Neural cell (in vitro differentiated cells): ENCODE measurements around the gene RELCH. TPM values are rescaled to one million over a fixed set of nuclear protein-coding genes. Genes with fewer than 3 reads are reported as not detected.

Experiments
- H2AFZ ChIP-seq: fragments of 200-600, 300-800 bp; sonication (generic), shearing (Covaris generic); 2 replicates; pipeline ENCODE4 v1.6.0; 2014; ENCODE audit warnings: low read depth, mild to moderate bottlenecking, antibody characterized with exemption, low read length, moderate library complexity
- H3F3A ChIP-seq: fragments of 200-600 bp; shearing (Covaris generic); 2 replicates; pipeline ENCODE4 v1.6.1; 2016; ENCODE audit warnings: mild to moderate bottlenecking, moderate library complexity, mixed read lengths, antibody characterized with exemption, low read length; ENCODE audit not compliant: insufficient read depth, poor library complexity, severe bottlenecking
- H3K27ac ChIP-seq: fragments of 200-600, 300-800 bp; sonication (generic), shearing (Covaris generic); 2 replicates; pipeline ENCODE4 v1.5.1; 2014; ENCODE audit warnings: mild to moderate bottlenecking, low read length, moderate library complexity
- H3K27me3 ChIP-seq: fragments of 300-800, 200-600 bp; sonication (generic), shearing (Covaris generic); 2 replicates; pipeline ENCODE4 v1.6.0; 2014; ENCODE audit warnings: mild to moderate bottlenecking, low read depth, low read length, moderate library complexity; ENCODE audit not compliant: insufficient read depth
- H3K36me3 ChIP-seq: fragments of 300-800, 200-600 bp; sonication (generic), shearing (Covaris generic); 2 replicates; pipeline ENCODE4 v1.5.1; 2014; ENCODE audit warnings: mild to moderate bottlenecking, antibody characterized with exemption, low read length, moderate library complexity; ENCODE audit not compliant: insufficient read depth
- H3K4me2 ChIP-seq: fragments of 300-800, 200-600 bp; sonication (generic), shearing (Covaris generic); 2 replicates; pipeline ENCODE4 v1.6.0; 2014; ENCODE audit warnings: mild to moderate bottlenecking, low read length
- H3K4me3 ChIP-seq: fragments of 300-800, 200-600 bp; sonication (generic), shearing (Covaris generic); 2 replicates; pipeline ENCODE4 v1.5.1; 2014; ENCODE audit warnings: mild to moderate bottlenecking, low read length, moderate library complexity
- H3K79me2 ChIP-seq: fragments of 200-600 bp; shearing (Covaris generic); replicated peaks from 2 replicates; pipeline ENCODE4 v1.6.0; 2014; ENCODE audit warnings: mild to moderate bottlenecking, low read length, moderate library complexity; ENCODE audit not compliant: insufficient read depth
- H3K9ac ChIP-seq: fragments of 300-800, 200-600 bp; sonication (generic), shearing (Covaris generic); 2 replicates; pipeline ENCODE4 v1.6.1; 2016; ENCODE audit warnings: mild to moderate bottlenecking, low read length, mixed read lengths
- H3K9me2 ChIP-seq: fragments of 200-600 bp; shearing (Covaris generic); 2 replicates; pipeline ENCODE4 v1.6.1; 2016; ENCODE audit warnings: mild to moderate bottlenecking, low read length, mixed read lengths; ENCODE audit not compliant: insufficient read depth
- H3K9me3 ChIP-seq: fragments of 200-600, 300-800 bp; sonication (generic), shearing (Covaris generic); 2 replicates; pipeline ENCODE4 v1.6.1; 2016; ENCODE audit warnings: mild to moderate bottlenecking, mixed run types, low read length, moderate library complexity, mixed read lengths
- H4K20me1 ChIP-seq: fragments of 200-600 bp; shearing (Covaris generic); 2 replicates; pipeline ENCODE4 v1.6.1; 2016; ENCODE audit warnings: mild to moderate bottlenecking, mixed run types; ENCODE audit not compliant: insufficient read depth
- CTCF ChIP-seq: fragments of 450-650 bp; IDR thresholded peaks from 2 replicates; pipeline ENCODE4 v1.5.1; 2014; ENCODE audit warnings: antibody characterized with exemption, mild to moderate bottlenecking, moderate library complexity; ENCODE audit not compliant: poor library complexity, severe bottlenecking
- EP300 ChIP-seq: fragments of 450-650 bp; conservative IDR thresholded peaks from 2 replicates; pipeline ENCODE4 v1.6.1; 2014; ENCODE audit warnings: antibody characterized with exemption, mild to moderate bottlenecking, moderate library complexity; ENCODE audit not compliant: poor library complexity, severe bottlenecking
- EZH2 ChIP-seq: fragments of 200-600, 300-800 bp; shearing (Covaris generic), sonication (generic); IDR thresholded peaks from 2 replicates; pipeline ENCODE4 v1.6.1; 2014; ENCODE audit warnings: antibody characterized with exemption, low read length, borderline replicate concordance, mild to moderate bottlenecking; ENCODE audit not compliant: insufficient read depth, poor library complexity, severe bottlenecking
- MXI1 ChIP-seq: fragments of 450-650 bp; conservative IDR thresholded peaks from 2 replicates; pipeline ENCODE4 v1.6.1; 2014; ENCODE audit warnings: antibody characterized with exemption, mild to moderate bottlenecking; ENCODE audit not compliant: poor library complexity, severe bottlenecking
- POLR2AphosphoS5 ChIP-seq: IDR thresholded peaks from 2 replicates; pipeline ENCODE4 v1.6.1; 2012
- RAD21 ChIP-seq: fragments of 450-650 bp; conservative IDR thresholded peaks from 2 replicates; pipeline ENCODE4 v1.6.1; 2014; ENCODE audit warnings: antibody characterized with exemption, mild to moderate bottlenecking, moderate library complexity
- REST ChIP-seq: IDR thresholded peaks from 2 replicates; pipeline ENCODE4 v1.6.1; 2012; ENCODE audit warnings: borderline replicate concordance
- SMC3 ChIP-seq: fragments of 450-650 bp; conservative IDR thresholded peaks from 2 replicates; pipeline ENCODE4 v1.6.1; 2014; ENCODE audit warnings: antibody characterized with exemption, mild to moderate bottlenecking, moderate library complexity; ENCODE audit not compliant: poor library complexity
- TAF1 ChIP-seq: IDR thresholded peaks from 2 replicates; pipeline ENCODE4 v1.6.1; 2012; ENCODE audit warnings: low read depth
- polyA plus RNA-seq: library from polyadenylated mRNA; depleted of rRNA; stranded (reverse); fragments of >200 nt; gene quantifications from 2 replicates; pipeline ENCODE4 v1.2.3, GENCODE V29; 2014

RELCH gene
- polyA plus RNA-seq, 1 donor from 2014 or later: 80.2 TPM

- no peak overlapping the region for H3K4me2 ChIP-seq
- H2AFZ ChIP-seq: no peak overlapping the region
- H3K4me3 ChIP-seq: no peak overlapping the region
- no peaks in the 10 kb centered on the region for H3F3A ChIP-seq
- no peaks in the 10 kb centered on the region for H4K20me1 ChIP-seq
- no peaks in the 10 kb centered on the region for H3K27me3 ChIP-seq
- H3K9ac ChIP-seq: no peak overlapping the region
- no peak overlapping the region for H3K27ac ChIP-seq
- no peaks in the 10 kb centered on the region for H3K9me2 ChIP-seq
- H3K79me2 ChIP-seq: no peaks in the 10 kb centered on the region
- H3K9me3 ChIP-seq: no peaks in the 10 kb centered on the region
- TF ChIP-seq RAD21 (no peak), EZH2 (no peak), MXI1 (no peak), POLR2AphosphoS5 (no peak), REST (no peak), CTCF (no peak), SMC3 (no peak), EP300 (no peak), TAF1 (no peak)
- H3K36me3 ChIP-seq: no peaks in the 10 kb centered on the region
These were observed 161.4 kb downstream of the RELCH start for GRCh38 chr18:62348474-62348873.

GRCh38 chr18:62353170-62353569 lies 166.1 kb downstream of the RELCH start:
- Histone ChIP-seq H3K9me3 (no peaks in the 10 kb centered on the region), H3K4me2 (no peak overlapping the region), H2AFZ (no peak overlapping the region), H3F3A (no peaks in the 10 kb centered on the region), H4K20me1 (no peaks in the 10 kb centered on the region), H3K4me3 (no peak overlapping the region), H3K9ac (no peak overlapping the region), H3K27me3 (no peaks in the 10 kb centered on the region), H3K9me2 (no peaks in the 10 kb centered on the region), H3K36me3 (no peaks in the 10 kb centered on the region), H3K79me2 (no peaks in the 10 kb centered on the region), H3K27ac (no peak overlapping the region)
- TF ChIP-seq TAF1 (no peak), REST (no peak), SMC3 (no peak), CTCF (no peak), POLR2AphosphoS5 (no peak), RAD21 (no peak), MXI1 (no peak)
